ENCODE measurements around the gene TUBB.
A peak's percentile ranks its signal among the peaks of the same experiment; 100 is the strongest.
"Not testable (repeated sequence)": the region's sequence is repeated elsewhere in the genome, so short reads cannot be mapped to it uniquely, and the experiment has no call there.

TUBB gene

GRCh38 chr6:30687659-30688431 lies 32.3 kb upstream of the TUBB start:
- no peak for DNase-seq

GRCh38 chr6:30688569-30688968 lies 31.6 kb upstream of the TUBB start:
- no peak for DNase-seq

GRCh38 chr6:30689022-30689865 lies 30.9 kb upstream of the TUBB start:
- no peak for DNase-seq

GRCh38 chr6:30689985-30690384 lies 30.2 kb upstream of the TUBB start:
- DNase-seq, result no peak

- peak; percentile 69 for DNase-seq
Observed at GRCh38 chr6:30690403-30691207, 29.5 kb upstream of the TUBB start, which contains the start of gene NRM. Gene NRM, minus strand, starts transcription at chr6:30690984. Its CDS starts 10 bp downstream, at chr6:30690974.

GRCh38 chr6:30691208-30691847 lies 28.8 kb upstream of the TUBB start:
- DNase-seq, result no peak

- no peak for DNase-seq
Observed at GRCh38 chr6:30696432-30696831, 23.7 kb upstream of the TUBB start.

- no peak for DNase-seq
Observed at GRCh38 chr6:30700340-30700739, 19.8 kb upstream of the TUBB start.

GRCh38 chr6:30703011-30703410 lies 17.1 kb upstream of the TUBB start:
- DNase-seq, result no peak

GRCh38 chr6:30703821-30704220 lies 16.3 kb upstream of the TUBB start:
- no peak for DNase-seq

GRCh38 chr6:30705620-30706019 lies 14.5 kb upstream of the TUBB start:
- no peak for DNase-seq

- DNase-seq, result no peak
Observed at GRCh38 chr6:30707281-30707850, 12.8 kb upstream of the TUBB start.

GRCh38 chr6:30709101-30709868 lies 10.9 kb upstream of the TUBB start:
- no peak for DNase-seq

- DNase-seq, result no peak
Observed at GRCh38 chr6:30711758-30712380, 8.3 kb upstream of the TUBB start.

- DNase-seq, result no peak
Observed at GRCh38 chr6:30712441-30712945, 7.7 kb upstream of the TUBB start.

- DNase-seq, result no peak
Observed at GRCh38 chr6:30714263-30714662, 5.9 kb upstream of the TUBB start.

- no peak for DNase-seq
Observed at GRCh38 chr6:30716879-30717128, 3.3 kb upstream of the TUBB start.

- DNase-seq, result peak; percentile 100
Observed at GRCh38 chr6:30717129-30717844, 2.9 kb upstream of the TUBB start, which contains the start of gene MDC1. Gene MDC1, minus strand, starts transcription at chr6:30717281. Its CDS starts 2,106 bp downstream, at chr6:30715175.

- not testable (repeated sequence) for DNase-seq
Observed at GRCh38 chr6:30717845-30718720, 2.1 kb upstream of the TUBB start.

Measured in NCI-H446 treated with DMSO at 0.1 percent for 48 hours (cell line).